C4-2B (cell line): ENCODE results near the gene ZMPSTE24.

ENCODE experiments used
- H3K27ac ChIP-seq: fragments of 450-650 bp; 2 replicates; pipeline ENCODE4 v1.5.1; 2017
- CTCF ChIP-seq: fragments of 450-650 bp; conservative IDR thresholded peaks from 2 replicates; pipeline ENCODE4 v1.5.1; 2017; ENCODE audit warnings: mild to moderate bottlenecking
- ZFX ChIP-seq: fragments of 450-650 bp; IDR thresholded peaks from 2 replicates; pipeline ENCODE4 v1.6.1; 2017

The ZMPSTE24 gene

GRCh38 chr1:40299366-40300248 is 41.6 kb downstream of the ZMPSTE24 start:
- TF ChIP-seq CTCF (no peak), ZFX (no peak)
- H3K27ac ChIP-seq = no peak overlapping the region

- TF ChIP-seq CTCF = no peak
- TF ChIP-seq ZFX = no peak
Observed at GRCh38 chr1:40300249-40300567, 42.2 kb downstream of the ZMPSTE24 start.

GRCh38 chr1:40300651-40301050 is 42.6 kb downstream of the ZMPSTE24 start:
- no peak overlapping the region for H3K27ac ChIP-seq
- TF ChIP-seq CTCF (no peak), ZFX (no peak)

More at GRCh38 chr1:40300249-40300567, 42.2 kb downstream of the ZMPSTE24 start:
- no peak overlapping the region for H3K27ac ChIP-seq

- TF ChIP-seq CTCF (no peak), ZFX (no peak)
- peak overlapping the region; percentile 6; the same call in 1 of the 2 replicates for H3K27ac ChIP-seq
Observed at GRCh38 chr1:40301066-40301465, 43.0 kb downstream of the ZMPSTE24 start.

GRCh38 chr1:40301541-40302299 is 43.7 kb downstream of the ZMPSTE24 start:
- peak overlapping the region; percentile 6; the same call in 1 of the 2 replicates for H3K27ac ChIP-seq
- TF ChIP-seq CTCF (no peak), ZFX (no peak)

GRCh38 chr1:40302475-40302874 is 44.4 kb downstream of the ZMPSTE24 start:
- H3K27ac ChIP-seq = no peak overlapping the region
- no peak for TF ChIP-seq ZFX
- no peak for TF ChIP-seq CTCF

- H3K27ac ChIP-seq = no peak overlapping the region
Observed at GRCh38 chr1:40303051-40303771, 45.2 kb downstream of the ZMPSTE24 start.

More at GRCh38 chr1:40303051-40303771, 45.2 kb downstream of the ZMPSTE24 start:
- TF ChIP-seq CTCF = no peak
- no peak for TF ChIP-seq ZFX
